K562 (cell line): Measurements from ENCODE around the gene EMC6. TPM values are rescaled to one million over a fixed set of nuclear protein-coding genes. Genes with fewer than 3 reads are reported as not detected.

Experiments
- ASH1L ChIP-seq: fragments of 450-650 bp; IDR thresholded peaks from 2 replicates; pipeline ENCODE4 v1.6.1; 2018; ENCODE audit warnings: borderline replicate concordance, mild to moderate bottlenecking, low read depth; ENCODE audit not compliant: partially characterized antibody
- CTBP1 ChIP-seq: fragments of 450-650 bp; IDR thresholded peaks from 2 replicates; pipeline ENCODE4 v1.6.1; 2016; ENCODE audit warnings: borderline replicate concordance
- FOXM1 ChIP-seq, 2 experiments: fragments of 450-650 bp in 1 of 2; sonication (generic) in 1 of 2; formaldehyde crosslinking in 1 of 2; IDR thresholded peaks; 2 replicates each; pipeline versions ENCODE4 v1.6.1 to v1.9.0; 2017 to 2022; ENCODE audit warnings: low read depth in 2 of 2, mild to moderate bottlenecking in 2 of 2, missing genetic modification reagents in 1 of 2, moderate library complexity in 1 of 2
- FOXP1 ChIP-seq: sonication (generic); formaldehyde crosslinking; IDR thresholded peaks from 2 replicates; pipeline ENCODE4 v1.8.0; 2022; ENCODE audit warnings: mild to moderate bottlenecking, missing genetic modification reagents
- GTF2B ChIP-seq: IDR thresholded peaks from 2 replicates; pipeline ENCODE4 v1.6.1; 2011; ENCODE audit not compliant: insufficient read length; ENCODE audit errors: extremely low read depth
- HDAC8 ChIP-seq: fragments of 450-650 bp; IDR thresholded peaks from 2 replicates; pipeline ENCODE4 v1.6.1; 2016; ENCODE audit warnings: mild to moderate bottlenecking, missing genetic modification characterization, moderate library complexity, missing compliant biosample characterization
- KDM5B ChIP-seq: fragments of 200-600 bp; sonication (generic); IDR thresholded peaks from 2 replicates; pipeline ENCODE4 v1.6.1; 2012; ENCODE audit warnings: low read depth, mild to moderate bottlenecking, moderate library complexity, low read length, control low read depth, inconsistent platforms; ENCODE audit not compliant: insufficient replicate concordance
- KLF13 ChIP-seq: fragments of 450-650 bp; IDR thresholded peaks from 2 replicates; pipeline ENCODE4 v1.6.1; 2016; ENCODE audit warnings: missing genetic modification characterization, low read depth, mild to moderate bottlenecking, missing compliant biosample characterization, moderate library complexity, borderline replicate concordance
- LEF1 ChIP-seq: fragments of 450-650 bp; IDR thresholded peaks from 2 replicates; pipeline ENCODE4 v1.6.1; 2016; ENCODE audit warnings: mild to moderate bottlenecking
- NEUROD1 ChIP-seq: fragments of 150-350 bp; IDR thresholded peaks from 2 replicates; pipeline ENCODE4 v1.6.1; 2014; ENCODE audit warnings: borderline replicate concordance, low read length, low read depth; ENCODE audit not compliant: partially characterized antibody
- SAFB2 ChIP-seq: fragments of 200-400 bp; formaldehyde crosslinking; IDR thresholded peaks from 2 replicates; pipeline ENCODE4 v1.6.1; 2018; ENCODE audit warnings: borderline replicate concordance, low read length, low read depth, moderate library complexity; ENCODE audit not compliant: severe bottlenecking
- SMARCA4 ChIP-seq: fragments of 450-650 bp; IDR thresholded peaks from 2 replicates; pipeline ENCODE4 v1.6.1; 2016
- SMARCA5 ChIP-seq: fragments of 450-650 bp; IDR thresholded peaks from 2 replicates; pipeline ENCODE4 v1.6.1; 2016
- SOX6 ChIP-seq: fragments of 450-650 bp; IDR thresholded peaks from 2 replicates; pipeline ENCODE4 v1.6.1; 2014; ENCODE audit warnings: mild to moderate bottlenecking
- SP2 ChIP-seq: IDR thresholded peaks from 2 replicates; pipeline ENCODE4 v1.6.1; 2011; ENCODE audit warnings: mild to moderate bottlenecking, low read depth, low read length, moderate library complexity; ENCODE audit not compliant: poor library complexity, severe bottlenecking; ENCODE audit errors: extremely low read depth
- STAT5A ChIP-seq: IDR thresholded peaks from 2 replicates; pipeline ENCODE4 v1.6.1; 2012; ENCODE audit warnings: low read length, inconsistent platforms, borderline replicate concordance
- TBL1XR1 ChIP-seq, 2 experiments: IDR thresholded peaks; 2 replicates each; pipeline ENCODE4 v1.6.1; 2012; ENCODE audit warnings: improper control_type of control experiment in 2 of 2, low read length in 2 of 2, mild to moderate bottlenecking in 1 of 2
- TCF7 ChIP-seq: sonication (generic); IDR thresholded peaks from 2 replicates; pipeline ENCODE4 v1.6.1; 2016; ENCODE audit warnings: antibody characterized with exemption, borderline replicate concordance
- TEAD4 ChIP-seq, 2 experiments: sonication (generic) in 1 of 2; formaldehyde crosslinking in 1 of 2; IDR thresholded peaks; 2 replicates each; pipeline versions ENCODE4 v1.6.1 to v1.8.0; 2012 to 2022; ENCODE audit warnings: borderline replicate concordance in 1 of 2, inconsistent platforms in 1 of 2, low read length in 1 of 2, mild to moderate bottlenecking in 1 of 2, missing genetic modification reagents in 1 of 2
- WHSC1 ChIP-seq: IDR thresholded peaks from one replicate; pipeline ENCODE4 v1.6.1; 2012; ENCODE audit warnings: low read length, control low read depth, inconsistent platforms
- ZBTB43 ChIP-seq: sonication (generic); formaldehyde crosslinking; IDR thresholded peaks from 2 replicates; pipeline ENCODE4 v1.8.0; 2023; ENCODE audit warnings: mild to moderate bottlenecking, missing genetic modification reagents
- ZNF133 ChIP-seq: fragments of 250-450 bp; sonication (Bioruptor Pico); IDR thresholded peaks from 2 replicates; pipeline ENCODE4 v1.4.0; 2020; ENCODE audit warnings: mild to moderate bottlenecking
- ZNF445 ChIP-seq: fragments of 250-450 bp; sonication (Bioruptor Pico); IDR thresholded peaks from 2 replicates; pipeline ENCODE4 v1.4.0; 2020; ENCODE audit warnings: low read depth, mild to moderate bottlenecking, moderate library complexity
- ZNF780A ChIP-seq: fragments of 250-450 bp; sonication (Bioruptor Pico); IDR thresholded peaks from 2 replicates; pipeline ENCODE4 v1.5.0; 2021; ENCODE audit warnings: mild to moderate bottlenecking
- polyA plus RNA-seq, 8 experiments: library from polyadenylated mRNA; depleted of rRNA in 4 of 8; stranded (reverse) in 5 of 8; unstranded in 3 of 8; fragments of >200 nt; fragmentation: Nextera tagmentation in 2 of 8; fragmentation: Illumina TruSeq in 1 of 8; extraction: Ambion mirVana in 2 of 8; extraction: Trizol in 1 of 8; gene quantifications; 2 replicates each; pipeline versions ENCODE4 v1.2.1 to v1.2.3, GENCODE V29; 2011 to 2014; ENCODE audit warnings: inconsistent platforms in 1 of 8, missing spikeins in 1 of 8
- total RNA-seq, 7 experiments: library from RNA; depleted of rRNA in 6 of 7; stranded (reverse); fragments of >200 nt in 6 of 7; fragmentation: Illumina TruSeq in 2 of 7; extraction: Trizol in 2 of 7; gene quantifications; 2 replicates each; pipeline versions ENCODE4 v1.2.1 to v1.2.3, GENCODE V29; 2011 to 2021; ENCODE audit warnings: low replicate concordance in 1 of 7
- TF ChIP-seq, protein P1 (sequence below): fragments of 450-650 bp; formaldehyde crosslinking; IDR thresholded peaks from 2 replicates; pipeline ENCODE4 v1.4.0; 2022; ENCODE audit warnings: missing genetic modification characterization

The EMC6 gene
- total and polyA plus RNA-seq, 9 of the 15 experiments (the other 6 are each of a cell fraction or from before 2014, with no cell fraction given), result 2.9 to 136 (median 24.9) TPM

DNA sequence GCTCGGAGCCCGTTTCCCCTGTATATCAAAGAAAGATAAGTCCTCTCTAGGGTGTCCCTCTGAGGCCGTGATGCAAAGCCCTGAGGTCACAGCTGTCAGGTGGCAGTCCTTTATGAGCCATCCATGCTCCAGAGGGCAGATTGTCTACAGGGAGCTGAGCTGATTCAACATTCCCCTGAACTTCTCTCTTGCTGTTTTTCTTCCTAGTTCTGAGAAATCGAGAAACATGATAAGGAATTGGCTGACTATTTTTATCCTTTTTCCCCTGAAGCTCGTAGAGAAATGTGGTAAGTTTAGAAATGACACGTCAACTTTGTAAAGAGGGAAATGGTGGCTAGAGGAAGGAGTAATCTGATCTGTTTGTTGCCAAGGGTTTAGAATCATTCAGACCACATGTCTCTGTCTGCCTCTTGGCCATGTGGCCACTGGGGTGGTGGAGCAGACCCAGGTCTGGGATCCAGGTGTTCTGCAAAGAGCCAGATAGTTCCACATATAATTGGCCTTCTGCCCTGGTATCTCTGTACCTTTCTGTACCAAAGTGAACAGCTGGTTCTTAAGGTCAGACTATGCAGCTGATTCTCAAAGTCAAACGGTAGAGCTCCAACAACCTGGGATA lies 28.5 kb upstream of the EMC6 start (continued):
- no peak for TF ChIP-seq ZBTB43 (CRISPR knock-in tag)
- TF ChIP-seq, protein P1, sequence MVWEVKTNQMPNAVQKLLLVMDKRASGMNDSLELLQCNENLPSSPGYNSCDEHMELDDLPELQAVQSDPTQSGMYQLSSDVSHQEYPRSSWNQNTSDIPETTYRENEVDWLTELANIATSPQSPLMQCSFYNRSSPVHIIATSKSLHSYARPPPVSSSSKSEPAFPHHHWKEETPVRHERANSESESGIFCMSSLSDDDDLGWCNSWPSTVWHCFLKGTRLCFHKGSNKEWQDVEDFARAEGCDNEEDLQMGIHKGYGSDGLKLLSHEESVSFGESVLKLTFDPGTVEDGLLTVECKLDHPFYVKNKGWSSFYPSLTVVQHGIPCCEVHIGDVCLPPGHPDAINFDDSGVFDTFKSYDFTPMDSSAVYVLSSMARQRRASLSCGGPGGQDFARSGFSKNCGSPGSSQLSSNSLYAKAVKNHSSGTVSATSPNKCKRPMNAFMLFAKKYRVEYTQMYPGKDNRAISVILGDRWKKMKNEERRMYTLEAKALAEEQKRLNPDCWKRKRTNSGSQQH (CRISPR knock-in tag), result no peak
- TF ChIP-seq LEF1, result peak; percentile 60; the same call in 1 of the 2 replicates
- no peak for TF ChIP-seq TCF7
- TF ChIP-seq SOX6, result peak; percentile 76; the same call in 1 of the 2 replicates
- no peak for TF ChIP-seq KDM5B
- TF ChIP-seq TBL1XR1 (IDR thresholded peaks at IDR 0.05; ENCODE audit: low read length in 2 of 2), result peak in 1 of 2 experiments; percentile 65; a peak in 1 of 4 replicates
- TF ChIP-seq SMARCA4, result peak; percentile 66
- TF ChIP-seq HDAC8 (tag), result no peak
- TF ChIP-seq ASH1L, result no peak
- no peak for TF ChIP-seq SP2
- no peak for TF ChIP-seq FOXP1 (CRISPR knock-in tag)
- TF ChIP-seq WHSC1, result no peak
- TF ChIP-seq KLF13 (tag), result no peak
- TF ChIP-seq ZNF133, result no peak
- 0 out of 2 replicates have a peak, but pooled peaks have one; percentile 12 for TF ChIP-seq STAT5A
- no peak for TF ChIP-seq ZNF780A
- TF ChIP-seq CTBP1, result peak; percentile 70
- TF ChIP-seq GTF2B, result no peak
- TF ChIP-seq TEAD4 (IDR thresholded peaks at IDR 0.05; ENCODE audit: low read length), result peak; percentile 72
- no peak for TF ChIP-seq TEAD4 (CRISPR knock-in tag; IDR thresholded peaks at IDR 0.05; ENCODE audit: borderline replicate concordance)
- TF ChIP-seq SAFB2, result no peak
- no peak for TF ChIP-seq ZNF445
- TF ChIP-seq NEUROD1, result no peak
- peak; percentile 30; the same call in 1 of the 2 replicates for TF ChIP-seq FOXM1 (IDR thresholded peaks at IDR 0.05; ENCODE audit: low read depth)
- no peak for TF ChIP-seq FOXM1 (CRISPR knock-in tag; IDR thresholded peaks at IDR 0.05; ENCODE audit: low read depth)
- TF ChIP-seq SMARCA5, result no peak
